Endothelial cell of umbilical vein (primary cell): ENCODE measurements around the gene SPDYE17. TPM values are rescaled to one million over a fixed set of nuclear protein-coding genes. Genes with fewer than 3 reads are reported as not detected.
"Not testable (repeated sequence)": the region's sequence is repeated elsewhere in the genome, so short reads cannot be mapped to it uniquely, and the experiment has no call there.

ENCODE experiments used
- BruUV-seq: library from RNA; stranded (reverse); fragments of 400-500 nt; replicated peaks from 2 replicates; lab custom pipeline; 2021; lab: Mats Ljungman, UMichigan
- CTCF ChIA-PET: fragments of 300-600, 350-600 bp; sonication (Branson Sonifier 250); formaldehyde crosslinking; loops from one replicate; lab custom pipeline; 2021; ENCODE audit warnings: antibody characterized with exemption, inconsistent platforms; lab: Charles Lee
- POLR2A ChIA-PET: fragments of 300-600, 350-600 bp; sonication (Branson Sonifier 250); formaldehyde crosslinking; loops from one replicate; lab custom pipeline; 2021; ENCODE audit warnings: antibody characterized with exemption, inconsistent platforms; lab: Charles Lee
- DNase-seq: peaks from one replicate; pipeline ENCODE4 v3.0.0-alpha.2; 2011; ENCODE audit warnings: low read depth, low spot score
- FAIRE-seq: peaks from 2 replicates; lab custom pipeline; 2011; peaks lifted over from hg19 to GRCh38; lab: Jason Lieb, UNC
- H2AFZ ChIP-seq: 2 replicates; pipeline ENCODE4 v1.6.0; 2012; ENCODE audit warnings: low read depth, low read length, control low read depth, inconsistent platforms
- H3K27ac ChIP-seq: 2 replicates; pipeline ENCODE4 v1.5.1; 2011; ENCODE audit warnings: low read depth, mild to moderate bottlenecking, control low read depth, low read length, moderate library complexity; ENCODE audit not compliant: insufficient read depth
- H3K27me3 ChIP-seq, 2 experiments: 2 replicates each; pipeline versions ENCODE4 v1.6.0 to v1.6.1; 2011; ENCODE audit warnings: low read length in 2 of 2, mixed read lengths in 1 of 2; ENCODE audit not compliant: control insufficient read depth in 2 of 2, insufficient read depth in 2 of 2
- H3K36me3 ChIP-seq, 2 experiments: 2 replicates in 1 of 2; 3 replicates in 1 of 2; pipeline ENCODE4 v1.5.1; 2011; ENCODE audit warnings: low read length in 2 of 2, mild to moderate bottlenecking in 1 of 2, moderate library complexity in 1 of 2; ENCODE audit not compliant: control insufficient read depth in 2 of 2, insufficient read depth in 2 of 2; ENCODE audit errors: extremely low read depth in 1 of 2
- H3K4me1 ChIP-seq: 3 replicates; pipeline ENCODE4 v1.5.1; 2011; ENCODE audit warnings: mild to moderate bottlenecking, low read length; ENCODE audit not compliant: control insufficient read depth, insufficient read depth; ENCODE audit errors: extremely low read depth
- H3K4me2 ChIP-seq: 2 replicates; pipeline ENCODE4 v1.6.1; 2011; ENCODE audit warnings: low read length, control low read depth, mixed read lengths; ENCODE audit not compliant: insufficient read depth
- H3K4me3 ChIP-seq, 3 experiments: fragments of 200-600 bp in 1 of 3; sonication (generic), shearing (Covaris generic) in 1 of 3; replicated peaks in 1 of 3; 2 replicates each; pipeline ENCODE4 v1.5.1; 2011 to 2016; ENCODE audit warnings: control low read depth in 3 of 3, low read length in 3 of 3, mild to moderate bottlenecking in 2 of 3, inconsistent platforms in 1 of 3, low read depth in 1 of 3, moderate library complexity in 1 of 3; ENCODE audit not compliant: insufficient read depth in 1 of 3
- H3K79me2 ChIP-seq: 2 replicates; pipeline ENCODE4 v1.6.0; 2012; ENCODE audit warnings: low read length, inconsistent platforms; ENCODE audit not compliant: control insufficient read depth, insufficient read depth
- H3K9ac ChIP-seq: replicated peaks from 2 replicates; pipeline ENCODE3; 2011; ENCODE audit warnings: low read length, control low read depth; ENCODE audit not compliant: insufficient read depth; ENCODE audit errors: extremely low read depth
- H3K9me1 ChIP-seq: replicated peaks from 3 replicates; pipeline ENCODE4 v1.6.0; 2011; ENCODE audit warnings: mild to moderate bottlenecking, low read length; ENCODE audit not compliant: control insufficient read depth, insufficient read depth; ENCODE audit errors: extremely low read depth
- H3K9me3 ChIP-seq: replicated peaks from 2 replicates; pipeline ENCODE4 v1.5.1; 2012; ENCODE audit warnings: low read length, inconsistent platforms; ENCODE audit not compliant: control insufficient read depth, insufficient read depth
- H4K20me1 ChIP-seq: replicated peaks from 2 replicates; pipeline ENCODE3; 2011; ENCODE audit warnings: mild to moderate bottlenecking, low read length; ENCODE audit not compliant: control insufficient read depth, insufficient read depth; ENCODE audit errors: extremely low read depth
- dilution Hi-C: fragments of 300-500 bp; cut with MboI; formaldehyde crosslinking; loops from one replicate; pipeline ENCODE4 v1.15.0; 2019; ENCODE audit warnings: low sequenced_read_pairs; ENCODE audit not compliant: extremely low pct_ligation_motif_present
- intact Hi-C: fragments of 100-400 bp; cut with micrococcal nuclease; formaldehyde crosslinking; loops from one replicate; pipeline ENCODE4 v1.10.0; 2022
- polyA plus RNA-seq, 4 experiments: library from polyadenylated mRNA; depleted of rRNA in 3 of 4; stranded (reverse) in 3 of 4; unstranded in 1 of 4; fragments of >200 nt; gene quantifications; 2 replicates each; pipeline versions ENCODE4 v1.2.1 to v1.2.3, GENCODE V29; 2011 to 2012; ENCODE audit warnings: missing spikeins in 1 of 4
- total RNA-seq: library from RNA; stranded (reverse); gene quantifications from 2 replicates; pipeline ENCODE4 v1.2.3, GENCODE V29; 2021

SPDYE17 gene
- total and polyA plus RNA-seq, 2 donors (not counting 3 experiments of a cell fraction or from before 2014, with no cell fraction given) = not detected

DNA sequence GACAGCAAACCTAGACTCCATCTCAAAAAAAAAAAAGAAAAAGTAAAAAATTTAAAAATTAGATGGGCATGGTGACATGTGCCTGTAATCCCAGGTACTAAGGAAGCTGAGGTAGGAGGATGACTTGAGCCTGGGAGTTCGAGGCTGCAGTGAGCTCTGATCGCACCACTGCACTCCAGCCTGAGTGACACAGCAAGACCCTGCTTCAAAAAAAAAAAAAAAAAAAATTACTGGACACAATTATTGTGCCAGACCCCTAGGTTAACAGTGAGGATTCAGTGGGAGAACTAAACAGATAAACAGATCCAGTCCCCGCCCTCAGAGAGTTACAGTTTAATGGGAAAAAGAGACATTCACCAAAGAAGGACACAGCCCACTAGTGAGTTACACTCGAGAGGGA is 31.6 kb upstream of the SPDYE17 start:
- H3K9me3 ChIP-seq, H3K4me3 ChIP-seq, H3K27me3 ChIP-seq, H3K79me2 ChIP-seq, DNase-seq, H3K27ac ChIP-seq, H3K4me1 ChIP-seq, H3K9me1 ChIP-seq, H3K9ac ChIP-seq, dilution Hi-C loops, H3K36me3 ChIP-seq, POLR2A ChIA-PET, H2AFZ ChIP-seq, H4K20me1 ChIP-seq, H3K4me2 ChIP-seq, CTCF ChIA-PET, intact Hi-C loops: not testable (repeated sequence)
- FAIRE-seq = peak; percentile 84
- BruUV-seq = TSS peak; percentile 42

DNA sequence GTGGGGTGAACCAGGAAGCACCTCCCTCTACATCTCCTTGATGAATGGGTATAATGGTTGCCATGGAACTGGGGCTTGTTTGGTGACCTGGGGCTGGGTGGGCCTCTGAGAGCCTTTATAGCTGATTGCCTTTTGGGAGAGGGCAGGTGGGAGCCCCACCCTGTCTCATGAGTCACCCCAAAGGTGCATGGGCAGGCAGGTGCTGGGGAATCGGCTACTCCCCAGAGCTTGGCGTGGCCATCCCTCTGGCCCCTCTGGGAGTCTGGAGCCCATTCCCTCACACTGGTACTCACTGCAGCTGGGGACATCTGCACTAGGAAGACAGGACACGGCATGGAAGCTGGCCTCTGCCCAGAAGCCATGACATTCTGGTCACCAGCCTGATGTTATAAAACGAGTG is 30.4 kb upstream of the SPDYE17 start, which contains the start of gene SPDYE18:
SPDYE18 (minus strand) TSS at position 2 of the 400 bp plus-strand sequence. CDS start 2,046 bp downstream, outside the sequence.
- FAIRE-seq, BruUV-seq, H3K9me1 ChIP-seq, H3K4me3 ChIP-seq, H3K79me2 ChIP-seq, H3K27ac ChIP-seq, dilution Hi-C loops, H4K20me1 ChIP-seq, H2AFZ ChIP-seq, H3K36me3 ChIP-seq, POLR2A ChIA-PET, H3K4me1 ChIP-seq, H3K27me3 ChIP-seq, H3K9ac ChIP-seq, H3K9me3 ChIP-seq, intact Hi-C loops, DNase-seq, CTCF ChIA-PET, H3K4me2 ChIP-seq: not testable (repeated sequence)

DNA sequence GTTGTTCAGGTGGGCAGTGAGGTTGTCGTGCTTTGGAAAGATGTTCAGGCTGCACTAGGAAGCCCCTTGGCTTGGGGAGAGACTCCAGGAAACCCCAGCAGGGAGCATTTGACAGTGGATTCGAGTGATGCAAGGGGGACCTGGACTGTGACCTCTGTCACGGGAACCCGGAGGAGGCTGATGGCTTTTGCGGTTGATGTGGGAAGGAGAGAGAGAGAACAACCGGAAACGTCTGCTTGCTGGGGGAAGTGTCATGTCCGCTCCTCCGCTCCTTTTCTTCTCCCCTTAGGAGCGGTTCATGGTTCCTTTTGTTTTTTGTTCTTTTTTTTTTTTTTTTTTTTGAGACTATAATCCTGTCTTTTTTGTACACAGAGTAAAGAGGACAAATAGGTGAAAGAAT is 5.8 kb downstream of the SPDYE17 start:
- dilution Hi-C loops, H3K9me3 ChIP-seq, H3K9me1 ChIP-seq, H3K4me3 ChIP-seq, H3K79me2 ChIP-seq, intact Hi-C loops, DNase-seq, H4K20me1 ChIP-seq, H2AFZ ChIP-seq, H3K36me3 ChIP-seq, H3K27me3 ChIP-seq, CTCF ChIA-PET, H3K4me1 ChIP-seq, H3K27ac ChIP-seq, POLR2A ChIA-PET, FAIRE-seq, BruUV-seq, H3K4me2 ChIP-seq, H3K9ac ChIP-seq: not testable (repeated sequence)

DNA sequence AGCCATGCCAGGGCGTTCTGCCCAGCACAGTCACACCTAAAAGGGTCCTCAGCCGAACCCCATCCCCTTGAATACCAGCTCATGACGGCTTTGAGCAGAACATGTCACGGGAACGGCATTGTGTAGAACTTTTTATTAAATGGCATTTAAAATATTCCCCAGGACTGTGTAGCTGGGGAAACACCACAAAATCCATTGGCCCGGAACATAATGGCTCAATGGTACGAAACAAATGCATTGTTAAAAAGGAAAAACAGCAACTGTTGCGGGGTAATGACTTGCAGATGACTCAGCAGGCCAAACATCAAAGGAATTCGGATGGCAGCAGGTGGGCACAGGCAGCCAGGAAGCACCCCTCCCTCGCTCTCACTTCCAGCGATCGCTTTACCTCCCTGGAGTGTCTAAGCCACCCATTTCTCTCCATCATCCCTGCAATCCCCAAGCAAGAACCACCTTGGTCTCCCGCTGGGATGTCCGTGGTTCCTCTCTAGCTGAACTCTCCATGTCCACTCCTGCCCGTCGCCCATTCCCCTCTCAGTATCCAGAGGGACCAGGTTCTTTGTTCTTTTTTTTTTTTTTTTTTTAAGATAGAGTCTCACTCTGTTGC is 22.0 kb downstream of the SPDYE17 start:
- DNase-seq (peak; percentile 86), FAIRE-seq (peak; percentile 90)
- not testable (repeated sequence) for H3K4me2 ChIP-seq

More for the DNA sequence above, 22.0 kb downstream of the SPDYE17 start:
- intact Hi-C loops, H3K27me3 ChIP-seq, BruUV-seq, H3K79me2 ChIP-seq, CTCF ChIA-PET, POLR2A ChIA-PET, dilution Hi-C loops, H3K9me3 ChIP-seq, H2AFZ ChIP-seq, H3K9me1 ChIP-seq, H3K9ac ChIP-seq, H3K4me1 ChIP-seq, H4K20me1 ChIP-seq, H3K4me3 ChIP-seq, H3K36me3 ChIP-seq: not testable (repeated sequence)
- peak overlapping the region; percentile 69 for H3K27ac ChIP-seq
